Liver (tissue), 9 donors: ENCODE measurements around the gene TUBGCP6. TPM values are rescaled to one million over a fixed set of nuclear protein-coding genes. Genes with fewer than 3 reads are reported as not detected.
A peak's percentile ranks its signal among the peaks of the same experiment; 100 is the strongest.

ENCODE experiments used
- DNase-seq: peaks from one replicate; pipeline ENCODE4 v3.0.0-alpha.2; 2017; ENCODE audit warnings: low spot score
- H3K27ac ChIP-seq, 2 donors: one replicate each; pipeline ENCODE4 v1.7.0; 2013; ENCODE audit warnings: inconsistent platforms in 2 of 2, low read length in 2 of 2, control low read depth in 1 of 2, low read depth in 1 of 2, mild to moderate bottlenecking in 1 of 2
- H3K27me3 ChIP-seq, 4 donors: one replicate each; pipeline versions ENCODE4 v1.6.1 to v1.7.0; 2013; ENCODE audit warnings: low read length in 3 of 4, inconsistent platforms in 1 of 4, mild to moderate bottlenecking in 1 of 4, moderate library complexity in 1 of 4; ENCODE audit not compliant: control insufficient read depth in 4 of 4, insufficient read depth in 4 of 4
- H3K36me3 ChIP-seq, 4 donors: one replicate each; pipeline versions ENCODE4 v1.6.1 to v1.7.0; 2013; ENCODE audit warnings: low read length in 3 of 4, mild to moderate bottlenecking in 3 of 4, low read depth in 1 of 4, moderate library complexity in 1 of 4; ENCODE audit not compliant: control insufficient read depth in 4 of 4, insufficient read depth in 3 of 4
- H3K4me1 ChIP-seq, 4 donors: one replicate each; pipeline versions ENCODE4 v1.6.1 to v1.7.0; 2013; ENCODE audit warnings: low read length in 3 of 4, mild to moderate bottlenecking in 3 of 4, moderate library complexity in 1 of 4; ENCODE audit not compliant: control insufficient read depth in 4 of 4, insufficient read depth in 4 of 4
- H3K4me3 ChIP-seq, 3 donors: one replicate each; pipeline versions ENCODE4 v1.6.1 to v1.7.0; 2013; ENCODE audit warnings: low read length in 3 of 3, control low read depth in 1 of 3, low read depth in 1 of 3, mild to moderate bottlenecking in 1 of 3
- H3K9ac ChIP-seq, 2 donors: one replicate each; pipeline ENCODE4 v1.7.0; 2013; ENCODE audit warnings: low read length in 2 of 2, mild to moderate bottlenecking in 2 of 2, moderate library complexity in 2 of 2, control low read depth in 1 of 2, low read depth in 1 of 2
- H3K9me3 ChIP-seq, 4 donors: one replicate each; pipeline versions ENCODE4 v1.6.1 to v1.7.0; 2013; ENCODE audit warnings: low read length in 3 of 4; ENCODE audit not compliant: control insufficient read depth in 4 of 4
- ATF3 ChIP-seq: IDR thresholded peaks from 2 replicates; pipeline ENCODE4 v1.6.1; 2016; ENCODE audit warnings: antibody characterized with exemption
- CTCF ChIP-seq: fragments of 150-350 bp; IDR thresholded peaks from 2 replicates; pipeline ENCODE4 v1.5.1; 2017; ENCODE audit warnings: improper control_type of control experiment, low read depth, low read length; ENCODE audit not compliant: missing input control
- EGR1 ChIP-seq, 2 donors: IDR thresholded peaks; 2 replicates each; pipeline ENCODE4 v1.6.1; 2016 to 2018; ENCODE audit warnings: antibody characterized with exemption in 2 of 2, low read depth in 2 of 2
- FOXA1 ChIP-seq: IDR thresholded peaks from 2 replicates; pipeline ENCODE4 v1.6.1; 2016; ENCODE audit warnings: antibody characterized with exemption
- FOXA2 ChIP-seq: IDR thresholded peaks from 2 replicates; pipeline ENCODE4 v1.6.1; 2016; ENCODE audit warnings: antibody characterized with exemption
- GABPA ChIP-seq, 2 donors: IDR thresholded peaks in 1 of 2; conservative IDR thresholded peaks in 1 of 2; 2 replicates each; pipeline ENCODE4 v1.6.1; 2016; ENCODE audit warnings: antibody characterized with exemption in 2 of 2, mild to moderate bottlenecking in 1 of 2, moderate library complexity in 1 of 2
- HNF4A ChIP-seq, 2 donors: conservative IDR thresholded peaks; 2 replicates each; pipeline ENCODE4 v1.6.1; 2016; ENCODE audit warnings: antibody characterized with exemption in 2 of 2, mild to moderate bottlenecking in 2 of 2
- HNF4G ChIP-seq: IDR thresholded peaks from 2 replicates; pipeline ENCODE4 v1.6.1; 2016; ENCODE audit warnings: antibody characterized with exemption
- JUND ChIP-seq, 2 donors: IDR thresholded peaks; 2 replicates each; pipeline ENCODE4 v1.6.1; 2016; ENCODE audit warnings: antibody characterized with exemption in 2 of 2
- MAX ChIP-seq: IDR thresholded peaks from 2 replicates; pipeline ENCODE4 v1.6.1; 2016; ENCODE audit warnings: antibody characterized with exemption
- NR2F2 ChIP-seq: IDR thresholded peaks from 2 replicates; pipeline ENCODE4 v1.6.1; 2016; ENCODE audit warnings: antibody characterized with exemption
- RAD21 ChIP-seq, 2 donors: IDR thresholded peaks; 2 replicates each; pipeline ENCODE4 v1.6.1; 2016; ENCODE audit warnings: antibody characterized with exemption in 2 of 2, mild to moderate bottlenecking in 2 of 2
- REST ChIP-seq: IDR thresholded peaks from 2 replicates; pipeline ENCODE4 v1.6.1; 2016; ENCODE audit warnings: antibody characterized with exemption, mild to moderate bottlenecking
- RXRA ChIP-seq, 2 donors: IDR thresholded peaks; 2 replicates each; pipeline ENCODE4 v1.6.1; 2017 to 2018; ENCODE audit warnings: antibody characterized with exemption in 2 of 2, mild to moderate bottlenecking in 1 of 2
- SP1 ChIP-seq: IDR thresholded peaks from 2 replicates; pipeline ENCODE4 v1.6.1; 2018; ENCODE audit warnings: antibody characterized with exemption, mild to moderate bottlenecking
- TAF1 ChIP-seq: conservative IDR thresholded peaks from 2 replicates; pipeline ENCODE4 v1.6.1; 2016; ENCODE audit warnings: antibody characterized with exemption, mild to moderate bottlenecking
- YY1 ChIP-seq: IDR thresholded peaks from 2 replicates; pipeline ENCODE4 v1.6.1; 2016; ENCODE audit warnings: antibody characterized with exemption, mild to moderate bottlenecking
- ZBTB33 ChIP-seq: IDR thresholded peaks from 2 replicates; pipeline ENCODE4 v1.6.1; 2016; ENCODE audit warnings: antibody characterized with exemption
- WGBS: extraction: QIAGEN DNeasy Blood & Tissue Kit; methylation state at CpG from one replicate; pipeline ENCODE4 v1.1.7; 2013; 5-methylcytosine and 5-hydroxymethylcytosine counted together
- polyA plus RNA-seq, 2 donors: library from polyadenylated mRNA; stranded (reverse) in 1 of 2; unstranded in 1 of 2; fragments of 200-250 nt in 1 of 2; fragments of >200 nt in 1 of 2; fragmentation: Nextera tagmentation in 1 of 2; extraction: Ambion mirVana in 1 of 2; gene quantifications; one replicate each; pipeline versions ENCODE4 v1.2.1 to v1.2.3, GENCODE V29; 2013 to 2015
- total RNA-seq, 2 donors: library from RNA; depleted of rRNA; stranded (reverse); fragments of >200 nt; gene quantifications; one replicate each; pipeline ENCODE4 v1.2.3, GENCODE V29; 2014
- donor health status: healthy.
- donor health status: healthy.
- donor health status: healthy.
- donor health status: healthy.
- donor health status: healthy.

Gene TUBGCP6
- total and polyA plus RNA-seq, 4 donors = 9.3 to 31.7 (median 16.4) TPM

- Histone ChIP-seq H3K4me3 (peak overlapping the region; percentile 84 to 97 (median 87)), H3K9ac (peak overlapping the region; percentile 78 to 92), H3K9me3 (no peaks in the 10 kb centered on the region), H3K36me3 (peaks cover 0 to 16% (median 2%) of the 10 kb centered on the region in 4 donors), H3K27me3 (no peaks in the 10 kb centered on the region), H3K27ac (peak overlapping the region; percentile 53 to 62), H3K4me1 (peaks cover 8 to 68% (median 49%) of the 10 kb centered on the region in 4 donors)
- 35% methylated on average over 13 of the region's 13 CpGs for WGBS
- DNase-seq = peak; percentile 63
- TF ChIP-seq FOXA1 = no peak
- no peak for TF ChIP-seq EGR1 (IDR thresholded peaks at IDR 0.05; ENCODE audit: low read depth in 2 of 2)
- TF ChIP-seq HNF4A (conservative IDR thresholded peaks at IDR 0.05) = peak; percentile 76 to 77
- no peak for TF ChIP-seq CTCF
- TF ChIP-seq ZBTB33 = no peak
- peak; percentile 42 for TF ChIP-seq HNF4G
- TF ChIP-seq SP1 = peak; percentile 53
- no peak for TF ChIP-seq GABPA (IDR thresholded peaks at IDR 0.05 in 1 of 2, conservative IDR thresholded peaks at IDR 0.05 in 1 of 2)
- no peak for TF ChIP-seq JUND (IDR thresholded peaks at IDR 0.05)
- peak; percentile 43 to 60 for TF ChIP-seq RXRA (IDR thresholded peaks at IDR 0.05)
- TF ChIP-seq NR2F2 = no peak
- TF ChIP-seq RAD21 (IDR thresholded peaks at IDR 0.05) = no peak
- peak; percentile 37 for TF ChIP-seq YY1
- TF ChIP-seq REST = no peak
- no peak for TF ChIP-seq ATF3
- TF ChIP-seq TAF1 = no peak
- TF ChIP-seq FOXA2 = no peak
- TF ChIP-seq MAX = no peak
Measured at GRCh38 chr22:50202130-50202666, 42.6 kb downstream of the TUBGCP6 start.
